HG03039 (cell line): ENCODE results near the gene SHISA4.

ENCODE experiments used
- ATAC-seq: cut with Tn5 transposase; IDR thresholded peaks from one replicate; pipeline ENCODE4 v1.9.1; 2021; ENCODE audit warnings: mild to moderate bottlenecking, moderate library complexity; ENCODE audit not compliant: unreplicated experiment

The SHISA4 gene

DNA sequence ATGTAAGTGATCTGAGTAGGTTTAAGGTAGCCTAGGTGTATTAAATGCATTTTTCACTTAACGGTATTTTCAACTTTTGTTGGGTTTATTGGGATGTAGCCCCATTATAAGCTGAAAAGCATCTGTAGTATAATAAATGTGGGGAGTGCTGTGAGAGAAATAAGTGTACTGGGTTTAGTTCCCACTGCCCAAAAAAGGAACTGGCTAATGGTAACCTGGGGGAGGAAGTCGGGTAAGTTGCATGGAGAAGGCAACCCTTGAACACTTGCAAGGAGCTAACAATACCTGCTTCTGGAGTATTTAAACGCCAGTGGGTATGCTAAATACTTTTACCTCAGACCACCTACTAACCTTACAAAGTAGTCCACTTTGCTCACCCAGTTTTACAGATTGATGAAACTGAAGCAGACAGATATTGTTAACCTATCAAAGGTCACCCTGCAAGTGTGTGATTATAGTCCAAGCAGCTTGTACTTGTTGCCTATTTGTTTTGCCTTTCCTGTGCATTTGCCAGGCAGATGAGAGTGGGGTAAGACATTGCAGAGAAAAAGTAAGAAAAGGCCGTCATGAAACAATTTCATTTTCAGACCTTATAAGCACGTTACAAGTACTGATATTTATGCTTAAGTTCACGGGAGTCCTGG, 7.6 kb upstream of the SHISA4 start:
- ATAC-seq, result no peak

DNA sequence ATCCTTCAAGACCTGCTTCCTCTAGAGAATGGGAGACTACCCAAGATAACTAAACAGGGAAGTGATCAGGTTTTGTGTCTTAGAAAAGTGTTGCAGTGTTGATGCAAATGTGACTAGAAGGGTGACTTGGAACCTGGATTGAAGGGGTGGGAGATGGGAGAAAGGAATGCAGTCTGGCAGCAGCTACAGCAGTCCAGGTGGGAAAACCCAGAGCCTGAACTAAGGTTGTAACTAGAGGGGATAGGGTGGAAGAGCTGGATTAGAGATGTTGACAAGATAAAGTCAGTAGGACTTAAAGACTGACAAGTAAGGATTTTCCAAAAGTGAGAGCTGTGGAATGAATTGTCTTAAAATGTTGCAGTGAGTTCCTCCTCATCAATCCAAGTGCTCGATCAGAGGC, 7.1 kb upstream of the SHISA4 start:
- ATAC-seq, result no peak

DNA sequence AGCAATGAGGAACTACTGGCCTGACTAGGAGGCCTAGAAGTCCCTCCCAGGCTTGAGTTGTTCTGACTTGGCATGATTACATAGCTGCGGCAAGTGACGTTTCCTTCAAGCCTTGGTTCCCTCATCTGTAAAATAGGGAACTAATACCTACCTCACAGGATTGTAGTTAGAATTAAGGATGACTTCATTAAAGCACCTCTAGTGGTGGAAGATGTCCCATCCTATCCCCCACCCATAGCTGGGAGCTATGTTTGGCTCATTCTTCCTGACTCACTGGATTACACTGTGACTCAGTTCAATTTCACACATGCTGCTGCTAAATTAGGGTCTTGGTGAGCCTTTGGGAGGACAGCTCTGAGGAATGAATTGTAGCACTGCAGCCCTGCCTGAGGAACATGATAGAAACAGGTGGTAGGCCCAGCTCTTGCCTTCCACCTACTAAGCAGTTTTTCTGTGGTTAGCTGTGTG, 6.0 kb upstream of the SHISA4 start:
- no peak for ATAC-seq

DNA sequence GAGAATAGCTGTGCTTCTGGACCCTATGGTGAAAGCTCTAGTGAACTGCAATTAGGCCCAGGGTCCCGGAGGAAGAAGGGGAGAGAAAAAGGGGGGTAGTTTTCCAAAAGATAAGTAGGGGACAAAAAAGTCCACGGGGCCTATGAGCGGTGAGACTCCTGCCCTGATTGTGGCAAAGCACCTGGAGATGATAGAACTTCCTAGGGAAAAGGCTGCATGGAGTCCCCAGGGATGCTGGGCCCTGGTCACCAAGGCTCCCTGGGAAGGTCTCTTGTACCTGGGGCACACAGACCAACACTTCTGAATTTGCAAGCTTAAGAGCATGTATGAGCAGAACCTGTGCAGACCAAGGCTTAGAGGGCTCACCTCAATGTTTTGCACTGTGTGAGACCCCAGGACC, 5.4 kb upstream of the SHISA4 start:
- no peak for ATAC-seq

GRCh38 chr1:201883786-201884185, 4.9 kb upstream of the SHISA4 start:
- ATAC-seq, result no peak

DNA sequence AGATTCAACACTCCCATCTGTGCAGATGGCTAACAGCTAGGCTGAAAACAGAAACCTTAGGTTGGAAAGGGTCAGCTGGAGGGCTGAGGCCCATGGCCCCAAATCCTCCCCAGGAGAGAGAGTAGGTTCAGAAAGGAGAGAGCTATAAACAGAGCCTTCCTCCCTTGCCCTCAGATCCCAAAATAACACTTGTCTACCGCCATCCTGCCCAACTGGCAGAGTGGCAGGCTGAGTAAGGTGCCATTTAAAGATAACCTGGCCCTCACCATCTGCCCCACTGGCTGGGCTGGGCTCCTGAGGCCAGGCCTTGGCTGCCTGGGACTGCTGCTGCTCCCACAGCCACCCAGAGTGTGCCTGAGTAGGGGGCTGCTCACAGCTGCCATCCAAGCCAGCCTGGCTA, 4.3 kb upstream of the SHISA4 start:
- ATAC-seq, result no peak

GRCh38 chr1:201885531-201886075, 3.1 kb upstream of the SHISA4 start:
- ATAC-seq, result no peak

DNA sequence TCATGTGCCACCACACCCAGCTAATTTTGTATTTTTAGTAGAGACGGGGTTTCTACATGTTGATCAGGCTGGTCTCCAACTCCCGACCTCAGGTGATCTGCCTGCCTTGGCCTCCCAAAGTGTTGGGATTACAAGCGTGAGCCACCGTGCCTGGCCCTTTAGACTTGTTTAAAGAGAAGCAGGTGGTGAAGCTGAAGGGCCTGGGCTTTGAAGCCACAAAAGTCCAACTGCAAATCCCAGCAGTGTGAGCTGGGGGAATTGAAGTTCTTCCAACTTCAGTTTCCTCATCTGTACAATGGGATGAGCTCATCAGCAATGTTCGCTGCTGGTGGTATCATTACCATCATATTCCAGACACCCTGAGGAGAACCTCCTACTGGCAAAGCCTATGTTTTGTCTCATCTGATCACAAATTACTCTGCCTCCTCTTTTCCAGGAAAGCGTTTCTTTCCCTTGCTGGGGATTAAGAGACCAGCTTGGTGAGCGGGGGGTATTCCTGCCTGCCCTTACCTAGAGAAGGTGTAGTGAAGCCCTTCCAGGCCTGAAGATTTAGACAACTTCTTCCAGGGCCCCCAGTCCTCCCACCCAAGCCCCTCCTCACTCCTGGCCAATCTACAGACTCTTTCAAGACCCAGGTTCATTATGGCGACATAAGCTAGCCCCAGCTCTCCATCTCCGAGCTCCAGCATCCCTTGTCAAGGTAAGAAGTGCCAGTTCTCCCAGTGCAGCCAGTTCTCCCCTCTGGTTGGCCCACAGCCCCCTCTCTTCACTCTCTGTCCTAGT, 2.4 kb upstream of the SHISA4 start:
- ATAC-seq, result no peak

DNA sequence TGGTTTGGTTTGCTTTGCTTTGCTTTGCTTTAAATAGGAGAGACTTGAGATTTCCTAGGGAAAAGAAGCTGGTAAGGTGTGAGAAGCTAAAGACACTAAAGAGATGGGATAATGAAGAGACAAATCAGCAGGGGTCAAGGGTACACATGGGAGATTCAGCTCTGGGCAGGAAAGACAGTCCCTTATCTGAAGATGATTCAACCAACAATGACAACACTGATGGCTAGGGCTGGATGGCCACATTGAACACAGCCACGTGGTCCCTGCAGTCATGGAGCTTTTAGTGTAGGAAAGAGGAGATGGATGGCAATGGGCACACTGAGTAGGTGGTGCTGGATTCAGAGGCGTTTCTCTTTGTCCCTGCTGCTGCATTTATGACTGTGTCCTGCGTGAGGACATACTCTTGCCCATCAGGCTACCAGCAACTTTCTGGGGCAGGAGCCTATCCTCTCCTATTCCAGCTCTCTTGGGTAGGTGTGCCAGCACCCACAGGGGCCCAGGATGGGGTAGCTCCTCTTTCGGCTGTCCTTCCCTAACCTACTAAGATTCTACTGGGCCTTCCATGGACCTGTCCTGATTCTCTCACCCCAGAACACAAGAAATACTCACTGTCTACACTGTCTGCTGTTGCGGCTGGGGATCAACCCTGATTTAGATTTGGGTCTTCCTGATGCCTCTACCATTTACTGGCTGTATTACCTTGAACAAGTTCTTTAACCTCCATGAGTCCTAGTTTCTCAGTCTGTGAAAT, 1.4 kb upstream of the SHISA4 start:
- ATAC-seq, result no peak

DNA sequence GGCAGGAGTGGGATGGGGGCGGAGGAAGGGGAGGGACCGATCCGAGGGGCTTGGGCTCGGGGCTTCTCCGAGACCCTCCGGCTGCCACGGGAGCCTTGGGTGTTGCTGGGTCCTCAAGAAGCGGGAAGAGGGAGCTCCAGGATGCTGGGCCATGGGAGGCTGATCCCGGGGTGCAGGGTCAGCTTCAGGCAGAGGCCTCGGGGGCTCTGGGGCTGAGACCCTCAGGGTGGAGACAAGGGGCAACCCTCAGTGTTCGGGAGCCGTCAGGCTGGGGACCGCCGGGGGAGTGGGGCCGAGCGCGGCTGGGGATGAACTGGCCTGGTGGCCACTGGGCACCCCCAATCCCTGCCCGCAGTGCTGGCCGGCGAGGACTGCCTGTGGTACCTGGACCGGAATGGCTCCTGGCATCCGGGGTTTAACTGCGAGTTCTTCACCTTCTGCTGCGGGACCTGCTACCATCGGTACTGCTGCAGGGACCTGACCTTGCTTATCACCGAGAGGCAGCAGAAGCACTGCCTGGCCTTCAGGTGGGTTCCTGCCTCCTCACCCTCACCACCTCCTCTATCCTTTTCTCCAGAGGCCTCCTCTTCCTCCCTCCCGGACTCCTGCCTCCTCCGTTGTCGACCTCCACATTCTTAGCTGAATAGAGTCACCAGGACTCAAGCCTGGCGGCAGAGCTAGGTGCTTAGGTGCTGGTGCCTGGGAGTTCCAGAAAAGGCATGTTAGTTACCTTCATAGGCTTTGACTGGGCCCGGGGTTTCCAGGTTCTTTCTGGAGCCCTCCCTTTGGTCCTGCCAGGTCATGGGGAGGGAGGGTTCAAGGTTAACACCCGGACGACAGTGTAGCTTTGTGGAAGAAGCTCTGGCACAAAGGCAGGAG, 631 bp downstream of the SHISA4 start:
- no peak for ATAC-seq

- ATAC-seq, result no peak
Observed at GRCh38 chr1:201890223-201890622, 1.5 kb downstream of the SHISA4 start.

GRCh38 chr1:201890806-201891450, 2.2 kb downstream of the SHISA4 start:
- no peak for ATAC-seq

DNA sequence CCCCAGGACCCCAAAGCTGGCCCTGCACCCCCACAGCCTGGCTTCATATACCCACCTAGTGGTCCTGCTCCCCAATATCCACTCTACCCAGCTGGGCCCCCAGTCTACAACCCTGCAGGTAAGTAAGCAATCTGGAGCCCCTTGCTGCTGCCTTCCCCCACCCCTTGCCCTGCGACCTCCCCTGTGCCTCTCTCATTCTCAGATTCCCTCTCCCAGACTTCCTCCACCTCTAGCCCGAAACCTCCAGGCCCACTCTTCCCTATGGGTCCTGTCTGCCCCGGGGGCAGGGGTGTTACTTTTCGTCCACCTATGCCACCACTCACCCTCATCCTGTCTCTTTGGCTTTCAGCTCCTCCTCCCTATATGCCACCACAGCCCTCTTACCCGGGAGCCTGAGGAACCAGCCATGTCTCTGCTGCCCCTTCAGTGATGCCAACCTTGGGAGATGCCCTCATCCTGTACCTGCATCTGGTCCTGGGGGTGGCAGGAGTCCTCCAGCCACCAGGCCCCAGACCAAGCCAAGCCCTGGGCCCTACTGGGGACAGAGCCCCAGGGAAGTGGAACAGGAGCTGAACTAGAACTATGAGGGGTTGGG, 2.9 kb downstream of the SHISA4 start:
- ATAC-seq, result no peak

- ATAC-seq, result no peak
Observed at GRCh38 chr1:201892211-201892610, 3.5 kb downstream of the SHISA4 start.

DNA sequence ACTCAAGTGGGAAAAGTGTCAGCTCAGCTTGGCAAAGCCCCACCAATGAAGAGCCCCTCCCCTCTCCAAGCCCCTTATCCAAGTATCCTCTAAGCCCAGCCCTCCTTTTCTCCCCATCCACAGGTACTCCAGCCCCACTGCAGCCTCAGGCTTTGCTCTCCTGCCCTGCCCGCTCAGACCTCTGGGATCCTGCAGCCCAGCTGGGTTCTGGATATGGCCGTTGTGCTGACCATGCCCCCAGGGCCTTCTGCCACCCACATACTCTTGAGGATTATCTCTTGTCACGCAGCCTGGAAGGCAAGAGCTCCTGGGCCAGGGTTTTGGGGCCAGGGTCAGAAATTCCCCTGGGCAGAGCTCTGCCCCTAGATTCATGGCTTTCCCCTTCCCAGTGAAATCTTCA, 4.7 kb downstream of the SHISA4 start:
- ATAC-seq, result no peak

DNA sequence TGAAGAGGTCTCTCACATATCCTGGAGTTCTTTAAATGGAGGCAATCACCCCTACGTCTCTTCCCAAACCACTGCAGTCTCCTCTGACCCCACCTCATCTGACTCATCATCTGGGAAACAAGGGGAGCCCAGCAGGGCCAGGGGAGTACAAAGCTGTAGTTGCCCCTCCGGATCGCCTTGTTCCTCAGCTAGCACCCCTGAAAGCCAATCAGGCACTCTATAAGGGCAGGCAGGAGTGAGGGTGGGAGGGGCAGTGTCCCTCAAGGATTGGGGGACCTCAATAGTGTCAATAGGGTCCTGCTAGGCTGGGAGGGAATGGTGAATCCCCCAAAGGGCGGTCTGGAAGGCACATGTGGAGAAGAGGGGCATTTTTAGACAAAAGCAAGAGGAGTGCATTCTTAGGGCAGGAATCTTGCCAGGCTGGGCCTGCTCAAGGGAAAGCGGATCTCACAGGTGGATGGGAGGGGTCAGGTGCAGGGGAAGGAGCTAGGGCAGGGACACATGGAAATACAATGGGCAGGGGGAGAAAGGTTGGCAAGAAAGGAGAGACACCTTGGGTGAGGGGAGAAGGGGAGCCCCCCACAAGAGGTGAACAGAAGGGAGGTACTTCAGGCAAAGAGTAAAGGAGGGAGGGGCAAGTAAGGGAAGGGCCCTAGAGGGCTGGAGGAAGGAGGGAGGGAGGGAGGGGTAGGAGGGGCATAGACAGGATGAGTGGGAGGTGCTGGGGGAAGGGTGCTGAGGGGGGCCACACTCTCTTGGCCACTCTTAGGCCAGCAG, 5.8 kb downstream of the SHISA4 start:
- ATAC-seq, result no peak

- no peak for ATAC-seq
Observed at GRCh38 chr1:201895120-201895665, 6.5 kb downstream of the SHISA4 start.

DNA sequence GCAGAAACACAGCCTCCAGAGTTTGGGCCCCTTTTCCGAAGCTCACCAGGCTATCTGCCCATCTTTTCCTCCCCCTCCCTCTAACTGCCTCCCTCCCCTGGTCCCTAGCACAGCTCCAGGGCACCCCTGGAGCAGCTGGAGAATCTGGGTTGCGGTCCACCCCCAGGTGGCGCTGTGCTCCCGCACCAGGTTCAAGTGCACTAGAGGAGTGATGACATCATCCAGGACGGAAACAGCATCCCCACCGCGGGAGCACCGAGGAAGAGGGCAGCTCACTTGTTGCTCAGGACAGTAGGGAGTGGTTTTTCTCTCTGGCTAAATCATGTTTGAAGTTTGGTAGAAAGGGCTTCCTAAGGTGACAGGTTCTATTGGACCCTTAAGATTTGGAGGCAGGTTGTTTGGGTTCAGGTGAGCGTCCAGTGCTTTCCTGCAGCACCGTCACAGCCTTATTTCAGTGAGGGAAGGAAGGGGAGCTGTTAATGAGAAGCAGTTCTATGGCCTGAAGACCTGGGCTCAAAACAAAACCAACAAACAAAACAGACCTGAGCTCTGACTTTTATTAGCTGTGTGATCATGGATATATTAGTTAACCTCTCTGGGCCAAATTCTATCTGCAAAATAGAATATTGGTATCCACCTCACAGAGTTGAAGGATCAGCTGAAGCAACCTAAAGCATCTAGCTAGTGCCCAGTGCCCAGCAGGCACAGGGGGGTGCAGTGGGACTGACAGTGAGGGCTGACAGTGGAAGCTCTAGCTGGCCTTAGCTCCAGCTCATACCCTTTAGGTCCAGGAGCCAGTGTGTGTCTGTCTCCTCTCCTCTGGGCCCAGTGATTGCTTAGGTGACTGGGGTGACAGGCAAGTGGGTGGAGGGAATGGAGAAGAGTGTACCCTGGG, 7.5 kb downstream of the SHISA4 start:
- ATAC-seq, result no peak
